ENCODE data around the gene TMEM79. TPM values are rescaled to one million over a fixed set of nuclear protein-coding genes. Genes with fewer than 3 reads are reported as not detected.

The TMEM79 gene
- total and polyA plus RNA-seq, 2 experiments from 2014 or later: 1.8 to 3.8 TPM

DNA sequence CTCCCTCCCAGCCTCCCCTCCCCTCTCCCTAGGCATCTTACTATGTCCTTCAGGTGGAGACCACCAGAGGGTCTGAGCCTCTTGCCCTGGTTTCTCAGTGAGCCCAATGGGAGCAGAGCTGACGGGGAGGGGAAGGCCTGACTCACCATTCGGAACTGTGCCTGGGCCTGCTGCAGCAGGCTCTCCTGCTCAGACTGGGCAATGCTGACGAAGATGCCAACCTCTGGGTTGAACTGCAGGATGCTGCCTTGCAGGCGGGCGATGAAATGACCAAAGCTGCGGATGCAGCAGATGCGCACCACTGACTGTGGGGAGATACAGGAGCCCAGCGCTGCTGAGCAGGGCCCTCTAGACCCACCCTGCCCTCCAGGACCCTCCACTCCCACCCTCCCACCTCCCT, 25.3 kb upstream of the TMEM79 start:
- WGBS, 2 experiments (ENCODE audit: low coverage in 1 of 2, low lambda C conversion rate in 2 of 2, missing lambda C conversion rate in 2 of 2): 93 to 95% methylated on average over 5 to 8 of the region's 8 CpGs
- Histone ChIP-seq H3K9ac (no peak overlapping the region), H2AFZ (no peak overlapping the region), H3K4me1 (ENCODE audit: insufficient read depth) (peaks cover 18% of the 10 kb centered on the region), H3F3A (ENCODE audit: insufficient read depth) (peaks cover 24% of the 10 kb centered on the region), H3K4me2 (ENCODE audit: unreplicated experiment) (no peak overlapping the region), H3K27ac (no peak overlapping the region), H3K79me2 (ENCODE audit: insufficient read depth) (peaks cover 7% of the 10 kb centered on the region; the same call in 1 of the 2 replicates), H3K9me2 (ENCODE audit: insufficient read depth) (no peaks in the 10 kb centered on the region), H3K27me3 (replicated peaks; ENCODE audit: insufficient read depth) (no peaks in the 10 kb centered on the region), H3K36me3 (ENCODE audit: low read depth) (peaks cover 47% of the 10 kb centered on the region), H3K4me3 (no peak overlapping the region), H4K20me1 (ENCODE audit: insufficient read depth) (no peaks in the 10 kb centered on the region), H3K9me3 (ENCODE audit: low read depth) (no peaks in the 10 kb centered on the region)
- no peak for TF ChIP-seq EZH2 (IDR thresholded peaks at IDR 0.05; ENCODE audit: insufficient read depth, poor library complexity, severe bottlenecking)
- TF ChIP-seq EZH2phosphoT487 (IDR thresholded peaks at IDR 0.05; ENCODE audit: insufficient read depth, low read depth): no peak
- no peak for DNase-seq
- in situ Hi-C loops (cut with MboI): no loop called here

- Histone ChIP-seq H3K27ac (no peak overlapping the region), H3K4me2 (ENCODE audit: unreplicated experiment) (no peak overlapping the region)
- WGBS, 2 experiments (ENCODE audit: low coverage in 1 of 2, low lambda C conversion rate in 2 of 2, missing lambda C conversion rate in 2 of 2): 82 to 91% methylated on average over 3 of the region's 3 CpGs
Measured at GRCh38 chr1:156259805-156260204, 24.3 kb upstream of the TMEM79 start.

GRCh38 chr1:156260896-156261295, 23.2 kb upstream of the TMEM79 start:
- Histone ChIP-seq H3K27me3 (replicated peaks; ENCODE audit: insufficient read depth) (no peaks in the 10 kb centered on the region), H3K27ac (no peak overlapping the region), H2AFZ (no peak overlapping the region), H3K36me3 (ENCODE audit: low read depth) (peaks cover 46% of the 10 kb centered on the region), H3K4me3 (no peak overlapping the region), H3K9me3 (ENCODE audit: low read depth) (no peaks in the 10 kb centered on the region), H3K9ac (no peak overlapping the region), H3K4me2 (ENCODE audit: unreplicated experiment) (no peak overlapping the region), H3K79me2 (ENCODE audit: insufficient read depth) (peaks cover 7% of the 10 kb centered on the region; the same call in 1 of the 2 replicates), H3K4me1 (ENCODE audit: insufficient read depth) (peaks cover 18% of the 10 kb centered on the region), H4K20me1 (ENCODE audit: insufficient read depth) (no peaks in the 10 kb centered on the region), H3F3A (ENCODE audit: insufficient read depth) (peaks cover 39% of the 10 kb centered on the region), H3K9me2 (ENCODE audit: insufficient read depth) (no peaks in the 10 kb centered on the region)
- no peak for TF ChIP-seq EZH2phosphoT487 (IDR thresholded peaks at IDR 0.05; ENCODE audit: insufficient read depth, low read depth)
- no peak for TF ChIP-seq EZH2 (IDR thresholded peaks at IDR 0.05; ENCODE audit: insufficient read depth, poor library complexity, severe bottlenecking)
- DNase-seq: no peak
- 97 to 100% methylated on average over 2 of the region's 2 CpGs for WGBS, 2 experiments (ENCODE audit: low coverage in 1 of 2, low lambda C conversion rate in 2 of 2, missing lambda C conversion rate in 2 of 2)
- in situ Hi-C loops (cut with MboI): no loop called here

More at GRCh38 chr1:156259805-156260204, 24.3 kb upstream of the TMEM79 start:
- DNase-seq: no peak
- H2AFZ ChIP-seq: no peak overlapping the region
- peaks cover 7% of the 10 kb centered on the region; the same call in 1 of the 2 replicates for H3K79me2 ChIP-seq (ENCODE audit: insufficient read depth)
- H3K27me3 ChIP-seq (replicated peaks; ENCODE audit: insufficient read depth): no peaks in the 10 kb centered on the region
- peaks cover 18% of the 10 kb centered on the region for H3K4me1 ChIP-seq (ENCODE audit: insufficient read depth)
- H3K9me2 ChIP-seq (ENCODE audit: insufficient read depth): no peaks in the 10 kb centered on the region
- peaks cover 46% of the 10 kb centered on the region for H3K36me3 ChIP-seq (ENCODE audit: low read depth)
- TF ChIP-seq EZH2 (IDR thresholded peaks at IDR 0.05; ENCODE audit: insufficient read depth, poor library complexity, severe bottlenecking) (no peak), EZH2phosphoT487 (IDR thresholded peaks at IDR 0.05; ENCODE audit: insufficient read depth, low read depth) (no peak)
- no peaks in the 10 kb centered on the region for H4K20me1 ChIP-seq (ENCODE audit: insufficient read depth)
- H3K9ac ChIP-seq: no peak overlapping the region
- no peaks in the 10 kb centered on the region for H3K9me3 ChIP-seq (ENCODE audit: low read depth)
- H3F3A ChIP-seq (ENCODE audit: insufficient read depth): peaks cover 30% of the 10 kb centered on the region
- H3K4me3 ChIP-seq: no peak overlapping the region
- in situ Hi-C loops (cut with MboI): no loop called here

DNA sequence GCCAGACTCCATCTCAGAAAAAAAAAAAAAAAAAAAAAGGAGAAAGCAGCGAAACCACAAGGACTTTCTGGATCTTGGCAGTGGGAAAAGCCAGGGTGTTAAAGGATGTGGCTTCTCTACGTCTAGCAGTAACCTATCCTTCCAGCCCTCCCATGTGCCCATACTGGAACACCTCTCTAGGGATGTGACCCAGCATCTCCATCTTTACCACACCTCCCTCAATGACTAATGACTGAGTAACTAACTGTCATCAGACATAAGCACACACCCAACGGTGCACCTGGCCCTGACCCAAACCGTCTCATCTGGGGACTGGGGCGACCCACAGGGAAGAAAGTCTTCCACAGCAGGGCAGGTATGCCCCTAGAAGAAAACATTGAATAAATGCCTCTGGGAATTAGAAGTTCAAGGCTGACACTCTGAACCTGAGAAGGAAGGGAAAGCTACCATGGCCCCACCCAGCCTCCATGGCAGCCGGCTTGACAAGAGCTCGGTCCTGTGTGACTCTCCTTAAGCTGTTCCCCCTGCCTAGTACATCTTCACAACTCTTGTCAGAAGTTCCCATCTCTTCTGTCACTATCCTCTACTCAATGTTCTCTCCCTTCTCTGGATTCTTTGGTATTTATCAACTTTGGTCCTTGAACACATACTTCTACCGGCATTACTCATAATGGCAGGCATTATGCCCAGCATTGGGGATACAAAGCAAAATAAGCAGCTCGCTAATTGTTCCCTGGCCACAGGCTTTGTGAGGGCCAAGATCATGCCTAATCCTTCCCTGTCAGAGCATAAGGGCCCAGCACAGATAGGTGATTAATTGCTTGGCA, 21.5 kb upstream of the TMEM79 start:
- WGBS, 2 experiments (ENCODE audit: low coverage in 1 of 2, low lambda C conversion rate in 2 of 2, missing lambda C conversion rate in 2 of 2): 27 to 41% methylated on average over 9 of the region's 9 CpGs
- no peak for TF ChIP-seq EZH2phosphoT487 (IDR thresholded peaks at IDR 0.05; ENCODE audit: insufficient read depth, low read depth)
- no peak for TF ChIP-seq EZH2 (IDR thresholded peaks at IDR 0.05; ENCODE audit: insufficient read depth, poor library complexity, severe bottlenecking)
- Histone ChIP-seq H3K27ac (peak overlapping the region; percentile 86), H3K4me3 (peak overlapping the region; percentile 9; the same call in 1 of the 2 replicates), H3K4me2 (ENCODE audit: unreplicated experiment) (peak overlapping the region; percentile 29), H3K9me3 (ENCODE audit: low read depth) (no peaks in the 10 kb centered on the region), H3F3A (ENCODE audit: insufficient read depth) (peaks cover 44% of the 10 kb centered on the region), H3K27me3 (replicated peaks; ENCODE audit: insufficient read depth) (no peaks in the 10 kb centered on the region), H3K9me2 (ENCODE audit: insufficient read depth) (no peaks in the 10 kb centered on the region), H3K79me2 (ENCODE audit: insufficient read depth) (peaks cover 7% of the 10 kb centered on the region; the same call in 1 of the 2 replicates), H4K20me1 (ENCODE audit: insufficient read depth) (no peaks in the 10 kb centered on the region), H3K36me3 (ENCODE audit: low read depth) (peaks cover 50% of the 10 kb centered on the region), H3K4me1 (ENCODE audit: insufficient read depth) (peaks cover 18% of the 10 kb centered on the region), H2AFZ (no peak overlapping the region), H3K9ac (no peak overlapping the region)
- in situ Hi-C loops (cut with MboI): no loop called here
- DNase-seq: peak; percentile 93
